IMR-90 (cell line): ENCODE data around the gene MROH7. TPM values are rescaled to one million over a fixed set of nuclear protein-coding genes. Genes with fewer than 3 reads are reported as not detected.

Source experiments
- ATAC-seq: fragments of 200-7000 bp; cut with Tn5 transposase; 2 replicates; pipeline ENCODE4 v1.9.1; 2020; ENCODE audit warnings: low read depth, mild to moderate bottlenecking, moderate library complexity
- BruUV-seq: library from RNA; stranded (reverse); fragments of 400-500 nt; replicated peaks from 2 replicates; lab custom pipeline; 2021; lab: Mats Ljungman, UMichigan
- CTCF ChIA-PET: fragments of 300-600 bp; formaldehyde crosslinking; extraction: SDS; loops from one replicate; lab custom pipeline; 2021; ENCODE audit warnings: antibody characterized with exemption; lab: Yijun Ruan, JAX
- POLR2A ChIA-PET: fragments of 300-600 bp; sonication (Branson Sonifier 250); formaldehyde crosslinking; loops from one replicate; lab custom pipeline; 2022; ENCODE audit warnings: antibody characterized with exemption; ENCODE audit not compliant: unreplicated experiment; lab: Charles Lee
- DNase-seq: peaks from one replicate; pipeline ENCODE4 v3.0.0; 2013
- H2AFZ ChIP-seq: replicated peaks from 2 replicates; pipeline ENCODE3; 2013; ENCODE audit warnings: low read length, mild to moderate bottlenecking; ENCODE audit not compliant: poor library complexity
- H2AK5ac ChIP-seq: 2 replicates; pipeline ENCODE4 v1.6.1; 2013; ENCODE audit warnings: low read depth, low read length, inconsistent platforms
- H2AK9ac ChIP-seq: replicated peaks from 2 replicates; pipeline ENCODE3; 2013; ENCODE audit warnings: mild to moderate bottlenecking, low read depth, low read length, moderate library complexity; ENCODE audit not compliant: poor library complexity
- H2BK120ac ChIP-seq: 2 replicates; pipeline ENCODE4 v1.6.1; 2013; ENCODE audit warnings: low read depth, low read length, inconsistent platforms
- H2BK15ac ChIP-seq: 3 replicates; pipeline ENCODE4 v1.6.1; 2013; ENCODE audit warnings: low read depth, low read length, inconsistent platforms
- H2BK20ac ChIP-seq: 2 replicates; pipeline ENCODE4 v1.6.1; 2013; ENCODE audit warnings: low read depth, mild to moderate bottlenecking, inconsistent platforms, low read length, moderate library complexity
- H2BK5ac ChIP-seq: 2 replicates; pipeline ENCODE4 v1.6.1; 2013; ENCODE audit warnings: mild to moderate bottlenecking, low read depth, low read length, inconsistent platforms; ENCODE audit not compliant: poor library complexity, severe bottlenecking
- H3K14ac ChIP-seq: replicated peaks from 2 replicates; pipeline ENCODE4 v1.6.1; 2013; ENCODE audit warnings: low read depth, low read length, inconsistent platforms
- H3K18ac ChIP-seq: 2 replicates; pipeline ENCODE4 v1.6.1; 2013; ENCODE audit warnings: low read depth, low read length, control low read depth
- H3K23ac ChIP-seq: 2 replicates; pipeline ENCODE4 v1.6.1; 2013; ENCODE audit warnings: low read depth, low read length, inconsistent platforms
- H3K27ac ChIP-seq: 2 replicates; pipeline ENCODE4 v1.5.1; 2013; ENCODE audit warnings: mild to moderate bottlenecking, control low read depth, low read length; ENCODE audit not compliant: insufficient read depth
- H3K27me3 ChIP-seq: 2 replicates; pipeline ENCODE4 v1.6.1; 2013; ENCODE audit warnings: low read length; ENCODE audit not compliant: control insufficient read depth, insufficient read depth
- H3K36me3 ChIP-seq: 2 replicates; pipeline ENCODE4 v1.6.1; 2013; ENCODE audit warnings: low read length, mixed read lengths; ENCODE audit not compliant: control insufficient read depth, insufficient read depth
- H3K4ac ChIP-seq: 2 replicates; pipeline ENCODE4 v1.6.1; 2013; ENCODE audit warnings: low read depth, low read length, inconsistent platforms
- H3K4me1 ChIP-seq: 2 replicates; pipeline ENCODE4 v1.6.1; 2013; ENCODE audit warnings: low read length, mixed read lengths; ENCODE audit not compliant: control insufficient read depth, insufficient read depth
- H3K4me2 ChIP-seq: 2 replicates; pipeline ENCODE4 v1.6.1; 2013; ENCODE audit warnings: low read depth, mild to moderate bottlenecking, control low read depth, low read length, moderate library complexity
- H3K4me3 ChIP-seq: 2 replicates; pipeline ENCODE4 v1.5.1; 2013; ENCODE audit warnings: low read depth, mild to moderate bottlenecking, control low read depth, low read length, moderate library complexity; ENCODE audit not compliant: insufficient read depth
- H3K56ac ChIP-seq: 2 replicates; pipeline ENCODE4 v1.6.1; 2013; ENCODE audit warnings: low read length, inconsistent platforms; ENCODE audit not compliant: insufficient read depth; ENCODE audit errors: extremely low read depth
- H3K79me1 ChIP-seq, 2 experiments: 2 replicates each; pipeline ENCODE4 v1.6.1; 2013; ENCODE audit warnings: low read length in 2 of 2, inconsistent platforms in 1 of 2, low read depth in 1 of 2
- H3K9ac ChIP-seq: 2 replicates; pipeline ENCODE4 v1.6.1; 2013; ENCODE audit warnings: low read depth, low read length, control low read depth
- H3K9me1 ChIP-seq: 2 replicates; pipeline ENCODE4 v1.6.1; 2013; ENCODE audit warnings: low read length, inconsistent platforms; ENCODE audit not compliant: insufficient read depth
- H3K9me3 ChIP-seq: 2 replicates; pipeline ENCODE4 v1.6.1; 2013; ENCODE audit warnings: low read length; ENCODE audit not compliant: control insufficient read depth, insufficient read depth
- H4K20me1 ChIP-seq: 2 replicates; pipeline ENCODE4 v1.6.1; 2013; ENCODE audit warnings: low read length, inconsistent platforms; ENCODE audit not compliant: insufficient read depth
- H4K5ac ChIP-seq: 2 replicates; pipeline ENCODE4 v1.6.1; 2013; ENCODE audit warnings: mild to moderate bottlenecking, low read depth, low read length, control low read depth
- H4K8ac ChIP-seq, 2 experiments: 2 replicates each; pipeline ENCODE4 v1.6.1; 2013; ENCODE audit warnings: low read depth in 2 of 2, low read length in 2 of 2, control low read depth in 1 of 2, inconsistent platforms in 1 of 2
- H4K91ac ChIP-seq: 2 replicates; pipeline ENCODE4 v1.6.1; 2013; ENCODE audit warnings: low read depth, low read length, inconsistent platforms; ENCODE audit not compliant: insufficient read depth
- BHLHE40 ChIP-seq: fragments of 150-350 bp; IDR thresholded peaks from 2 replicates; pipeline ENCODE4 v1.6.1; 2016; ENCODE audit warnings: mild to moderate bottlenecking, low read depth, low read length
- CEBPB ChIP-seq: IDR thresholded peaks from 2 replicates; pipeline ENCODE4 v1.6.1; 2012; ENCODE audit warnings: low read depth, low read length, improper control_type of control experiment
- CHD1 ChIP-seq: IDR thresholded peaks from 2 replicates; pipeline ENCODE4 v1.6.1; 2012; ENCODE audit warnings: low read depth, low read length, improper control_type of control experiment
- ELK1 ChIP-seq: fragments of 150-350 bp; IDR thresholded peaks from 2 replicates; pipeline ENCODE4 v1.6.1; 2016; ENCODE audit warnings: low read depth, mild to moderate bottlenecking, low read length, moderate library complexity, borderline replicate concordance
- FOS ChIP-seq: fragments of 150-350 bp; IDR thresholded peaks from 2 replicates; pipeline ENCODE4 v1.6.1; 2016; ENCODE audit warnings: low read depth, low read length
- MXI1 ChIP-seq: IDR thresholded peaks from 2 replicates; pipeline ENCODE4 v1.6.1; 2012; ENCODE audit warnings: low read depth, mild to moderate bottlenecking, low read length, moderate library complexity, borderline replicate concordance
- RCOR1 ChIP-seq: IDR thresholded peaks from 2 replicates; pipeline ENCODE4 v1.6.1; 2012; ENCODE audit warnings: mild to moderate bottlenecking, low read length, improper control_type of control experiment; ENCODE audit not compliant: insufficient replicate concordance
- RFX5 ChIP-seq: IDR thresholded peaks from 2 replicates; pipeline ENCODE4 v1.8.0; 2012; ENCODE audit warnings: low read depth, mild to moderate bottlenecking, low read length, moderate library complexity
- WGBS, 2 experiments: methylation state at CpG; one replicate each; pipeline versions ENCODE4 v1.1.5 to v1.1.7; 2013; ENCODE audit warnings: missing lambda C conversion rate in 2 of 2; ENCODE audit not compliant: insufficient read length in 1 of 2; ENCODE audit errors: extremely low coverage in 2 of 2; 5-methylcytosine and 5-hydroxymethylcytosine counted together
- dilution Hi-C: fragments of 300-500 bp; cut with HindIII; formaldehyde crosslinking; loops from one replicate; pipeline ENCODE4 v1.14.3; 2018; ENCODE audit warnings: low sequenced_read_pairs; ENCODE audit not compliant: unreplicated experiment
- in situ Hi-C: fragments of 300-500 bp; cut with MboI; formaldehyde crosslinking; loops from 3 replicates; pipeline ENCODE4 v1.14.3; 2019; ENCODE audit warnings: low sequenced_read_pairs, inconsistent platforms, mixed read lengths
- intact Hi-C: fragments of 100-400 bp; cut with micrococcal nuclease; formaldehyde crosslinking; loops from 2 replicates; pipeline ENCODE4 v1.10.0; 2022
- polyA plus RNA-seq, 3 experiments: library from polyadenylated mRNA; depleted of rRNA; stranded (reverse); fragments of >200 nt; gene quantifications; 2 replicates each; pipeline ENCODE4 v1.2.3, GENCODE V29; 2012; ENCODE audit warnings: low replicate concordance in 1 of 3
- total RNA-seq: library from RNA; depleted of rRNA; stranded (reverse); fragments of >200 nt; gene quantifications from 2 replicates; pipeline ENCODE4 v1.2.3, GENCODE V29; 2012

The MROH7 gene
- total and polyA plus RNA-seq, 2 of the 4 experiments (the other 2 are of a cell fraction): not detected

DNA sequence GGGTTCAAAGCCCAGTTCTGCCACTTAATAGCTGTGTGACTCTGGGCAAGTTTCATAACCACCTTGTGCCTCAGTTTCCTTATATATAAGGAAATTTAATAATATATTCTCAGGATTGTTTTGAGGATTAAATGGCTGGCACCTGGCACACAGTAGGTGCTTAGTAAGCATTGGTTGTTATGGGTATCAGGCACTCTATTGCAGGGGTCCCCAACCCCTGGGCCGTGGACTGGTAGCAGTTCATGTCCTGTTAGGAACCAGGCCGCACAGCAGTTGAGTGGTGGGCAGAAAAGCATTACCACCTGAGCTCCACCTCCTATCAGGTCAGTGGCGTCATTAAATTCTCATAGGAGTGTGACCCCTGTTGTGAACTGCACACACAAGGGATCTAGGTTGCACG is 104.3 kb downstream of the MROH7 start:
- Histone ChIP-seq H2AK9ac (no peak overlapping the region), H3K79me1 (0 out of 4 replicates have a peak, but pooled peaks cover 0 to 3% of the 10 kb centered on the region in 2 experiments), H2BK20ac (no peak overlapping the region), H3K23ac (no peak overlapping the region), H4K8ac (no peak overlapping the region), H4K91ac (no peak overlapping the region), H2BK5ac (no peak overlapping the region), H2BK120ac (no peak overlapping the region), H2BK15ac (no peak overlapping the region), H3K56ac (no peak overlapping the region), H2AK5ac (no peak overlapping the region), H3K9ac (no peak overlapping the region), H2AFZ (no peak overlapping the region), H3K4me3 (no peak overlapping the region), H3K27ac (no peak overlapping the region), H3K4ac (no peak overlapping the region), H4K20me1 (0 out of 2 replicates have a peak, but pooled peaks cover 3% of the 10 kb centered on the region), H3K36me3 (peaks cover 11% of the 10 kb centered on the region), H3K14ac (no peak overlapping the region), H3K4me2 (no peak overlapping the region), H3K4me1 (no peaks in the 10 kb centered on the region; the same call in 1 of the 2 replicates), H3K18ac (no peak overlapping the region), H4K5ac (no peak overlapping the region), H3K9me3 (no peaks in the 10 kb centered on the region), H3K27me3 (peaks cover 5% of the 10 kb centered on the region; the same call in 1 of the 2 replicates), H3K9me1 (no peaks in the 10 kb centered on the region)
- CTCF ChIA-PET: no interaction called here
- no peak for TF ChIP-seq RCOR1
- no peak for TF ChIP-seq RFX5
- no peak for TF ChIP-seq FOS
- TF ChIP-seq BHLHE40: no peak
- no peak for TF ChIP-seq CHD1
- no peak for TF ChIP-seq ELK1
- TF ChIP-seq MXI1: no peak
- no peak for TF ChIP-seq CEBPB
- no peak for DNase-seq
- 83% methylated on average over 1 of the region's 4 CpGs; no CpG with 5 or more reads in 1 of the 2 experiments for WGBS, 2 experiments
- ATAC-seq: no peak
- in situ Hi-C loops: no loop called here
- BruUV-seq: no TSS peak
- dilution Hi-C loops: no loop called here
- intact Hi-C loops: no loop called here
- POLR2A ChIA-PET: no interaction called here
